Measurements from ENCODE around the gene GGA3.

The GGA3 gene

DNA sequence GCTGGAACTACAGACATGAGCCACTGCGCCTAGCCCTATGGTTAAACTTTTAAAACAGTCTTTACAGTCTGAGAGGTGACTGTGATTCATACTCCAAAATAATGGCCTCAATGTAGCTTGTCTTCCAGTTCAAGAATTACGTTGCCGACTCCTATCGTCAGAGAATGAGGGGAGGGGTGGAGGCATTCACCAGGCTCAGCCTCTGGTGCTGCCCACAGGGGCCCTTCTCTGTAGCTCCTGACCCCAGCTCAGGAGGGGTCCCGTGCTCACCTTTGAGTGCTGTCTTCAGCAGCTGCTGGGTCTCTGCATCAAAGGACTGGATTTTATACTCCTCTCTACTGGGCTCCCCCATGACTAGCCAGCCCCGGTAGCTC lies 8.4 kb upstream of the GGA3 start:
- peak overlapping the region; percentile 99 for H2AFZ ChIP-seq (ENCODE audit: low read length)
- H3K4me1 ChIP-seq (ENCODE audit: low read length), result peaks cover 12% of the 10 kb centered on the region
- peak overlapping the region; percentile 48; the same call in 1 of the 2 replicates for H3K27ac ChIP-seq (ENCODE audit: low read length)
- H3K4me2 ChIP-seq (ENCODE audit: low read depth, low read length), result peak overlapping the region; percentile 99
- no peak for DNase-seq
- no peaks in the 10 kb centered on the region for H3K9me2 ChIP-seq (replicated peaks; ENCODE audit: insufficient read depth, low read length)
- H4K20me1 ChIP-seq (ENCODE audit: insufficient read depth, low read length), result no peaks in the 10 kb centered on the region
- peak overlapping the region; percentile 99 for H3K4me3 ChIP-seq (ENCODE audit: low read length)
- H3K27me3 ChIP-seq (replicated peaks; ENCODE audit: insufficient read depth, low read length), result no peaks in the 10 kb centered on the region
- H3K36me3 ChIP-seq (replicated peaks; ENCODE audit: insufficient read depth, low read length), result no peaks in the 10 kb centered on the region
- H3K9me3 ChIP-seq (replicated peaks; ENCODE audit: insufficient read depth, low read length), result no peaks in the 10 kb centered on the region
- TF ChIP-seq, protein P1, sequence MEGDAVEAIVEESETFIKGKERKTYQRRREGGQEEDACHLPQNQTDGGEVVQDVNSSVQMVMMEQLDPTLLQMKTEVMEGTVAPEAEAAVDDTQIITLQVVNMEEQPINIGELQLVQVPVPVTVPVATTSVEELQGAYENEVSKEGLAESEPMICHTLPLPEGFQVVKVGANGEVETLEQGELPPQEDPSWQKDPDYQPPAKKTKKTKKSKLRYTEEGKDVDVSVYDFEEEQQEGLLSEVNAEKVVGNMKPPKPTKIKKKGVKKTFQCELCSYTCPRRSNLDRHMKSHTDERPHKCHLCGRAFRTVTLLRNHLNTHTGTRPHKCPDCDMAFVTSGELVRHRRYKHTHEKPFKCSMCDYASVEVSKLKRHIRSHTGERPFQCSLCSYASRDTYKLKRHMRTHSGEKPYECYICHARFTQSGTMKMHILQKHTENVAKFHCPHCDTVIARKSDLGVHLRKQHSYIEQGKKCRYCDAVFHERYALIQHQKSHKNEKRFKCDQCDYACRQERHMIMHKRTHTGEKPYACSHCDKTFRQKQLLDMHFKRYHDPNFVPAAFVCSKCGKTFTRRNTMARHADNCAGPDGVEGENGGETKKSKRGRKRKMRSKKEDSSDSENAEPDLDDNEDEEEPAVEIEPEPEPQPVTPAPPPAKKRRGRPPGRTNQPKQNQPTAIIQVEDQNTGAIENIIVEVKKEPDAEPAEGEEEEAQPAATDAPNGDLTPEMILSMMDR (IDR thresholded peaks at IDR 0.05; ENCODE audit: low read length), result no peak
- TF ChIP-seq EZH2 (optimal IDR thresholded peaks at IDR 0.05; ENCODE audit: low read depth, low read length) (no peak), EZH2phosphoT487 (IDR thresholded peaks at IDR 0.05; ENCODE audit: low read length) (no peak)
- H3K9ac ChIP-seq (ENCODE audit: low read length), result peak overlapping the region; percentile 97; the same call in 1 of the 2 replicates
- H3K79me2 ChIP-seq (ENCODE audit: low read length), result peaks cover 11% of the 10 kb centered on the region; the same call in 1 of the 2 replicates
- peaks cover 39% of the 10 kb centered on the region for H3F3A ChIP-seq (ENCODE audit: insufficient read depth, low read length)

DNA sequence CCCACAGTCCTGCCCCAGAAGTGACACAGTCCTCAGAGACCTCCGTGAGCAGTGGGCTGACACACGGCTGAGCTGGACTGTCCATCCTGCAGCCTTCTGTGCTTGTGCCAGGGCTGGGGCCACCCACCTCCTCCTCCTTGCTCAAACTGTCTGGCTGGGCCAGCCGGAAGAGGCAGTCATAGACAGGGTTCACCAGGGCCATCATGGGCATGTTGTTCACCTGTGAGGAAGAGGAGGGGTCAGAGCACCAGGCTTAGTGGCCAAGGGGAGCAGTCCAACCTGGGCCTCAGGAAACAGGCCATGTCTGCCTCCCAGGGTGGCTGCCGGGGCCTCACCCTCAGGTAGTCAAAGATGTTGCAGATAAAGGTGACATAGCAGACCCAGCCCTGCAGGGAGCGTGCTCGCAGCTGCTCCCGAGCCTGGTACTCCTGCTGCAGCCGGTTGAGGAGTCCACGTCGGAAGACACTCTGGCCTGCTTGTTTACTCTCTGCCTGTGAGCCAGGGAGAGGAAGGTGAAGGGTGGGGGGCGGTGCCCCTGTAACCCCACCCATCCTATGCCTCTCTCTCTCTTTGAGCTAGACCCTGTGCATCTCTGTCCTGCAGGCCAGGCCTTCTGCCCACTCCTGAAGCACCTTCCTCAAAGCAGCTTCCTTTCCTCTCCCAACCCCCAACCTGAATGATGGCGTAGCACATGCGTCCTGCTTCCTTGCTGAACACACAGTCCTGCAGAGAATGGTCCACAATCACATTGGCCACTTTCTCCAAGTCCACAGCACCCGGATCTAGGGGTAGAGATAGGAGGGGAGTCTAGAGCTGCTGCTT lies 6.2 kb upstream of the GGA3 start:
- H3K4me2 ChIP-seq (ENCODE audit: low read depth, low read length), result no peak overlapping the region
- H4K20me1 ChIP-seq (ENCODE audit: insufficient read depth, low read length), result no peaks in the 10 kb centered on the region
- no peaks in the 10 kb centered on the region for H3K9me2 ChIP-seq (replicated peaks; ENCODE audit: insufficient read depth, low read length)
- peaks cover 17% of the 10 kb centered on the region for H3K79me2 ChIP-seq (ENCODE audit: low read length)
- H3K9ac ChIP-seq (ENCODE audit: low read length), result no peak overlapping the region
- no peaks in the 10 kb centered on the region for H3K36me3 ChIP-seq (replicated peaks; ENCODE audit: insufficient read depth, low read length)
- no peak overlapping the region for H2AFZ ChIP-seq (ENCODE audit: low read length)
- no peaks in the 10 kb centered on the region for H3K27me3 ChIP-seq (replicated peaks; ENCODE audit: insufficient read depth, low read length)
- H3K9me3 ChIP-seq (replicated peaks; ENCODE audit: insufficient read depth, low read length), result no peaks in the 10 kb centered on the region
- TF ChIP-seq EZH2phosphoT487 (IDR thresholded peaks at IDR 0.05; ENCODE audit: low read length), result no peak
- TF ChIP-seq EZH2 (optimal IDR thresholded peaks at IDR 0.05; ENCODE audit: low read depth, low read length), result no peak
- TF ChIP-seq, protein P1 (IDR thresholded peaks at IDR 0.05; ENCODE audit: low read length), result no peak
- H3K4me3 ChIP-seq (ENCODE audit: low read length), result no peak overlapping the region
- H3K4me1 ChIP-seq (ENCODE audit: low read length), result peaks cover 16% of the 10 kb centered on the region
- no peak overlapping the region for H3K27ac ChIP-seq (ENCODE audit: low read length)
- H3F3A ChIP-seq (ENCODE audit: insufficient read depth, low read length), result peaks cover 26% of the 10 kb centered on the region; the same call in 1 of the 2 replicates
- DNase-seq, result no peak

DNA sequence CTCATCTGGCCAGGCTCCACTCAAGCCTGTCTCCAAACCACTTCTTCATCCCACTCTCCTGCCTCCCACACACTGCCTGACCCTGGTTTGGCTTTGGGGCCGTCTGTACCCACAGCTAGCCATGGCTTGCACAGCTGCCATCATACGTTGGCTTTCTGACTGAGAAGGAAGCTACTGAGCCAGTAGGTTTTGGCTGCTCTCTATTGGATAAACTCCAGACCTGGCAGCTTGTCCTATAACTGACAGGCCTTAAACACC lies 5.7 kb upstream of the GGA3 start:
- H3K4me1 ChIP-seq (ENCODE audit: low read length), result peaks cover 14% of the 10 kb centered on the region
- no peaks in the 10 kb centered on the region for H3K9me2 ChIP-seq (replicated peaks; ENCODE audit: insufficient read depth, low read length)
- TF ChIP-seq EZH2 (optimal IDR thresholded peaks at IDR 0.05; ENCODE audit: low read depth, low read length), result no peak
- TF ChIP-seq EZH2phosphoT487 (IDR thresholded peaks at IDR 0.05; ENCODE audit: low read length), result no peak
- TF ChIP-seq, protein P1 (IDR thresholded peaks at IDR 0.05; ENCODE audit: low read length), result no peak
- H3K79me2 ChIP-seq (ENCODE audit: low read length), result peaks cover 21% of the 10 kb centered on the region
- H3K36me3 ChIP-seq (replicated peaks; ENCODE audit: insufficient read depth, low read length), result no peaks in the 10 kb centered on the region
- no peaks in the 10 kb centered on the region for H4K20me1 ChIP-seq (ENCODE audit: insufficient read depth, low read length)
- H3K9me3 ChIP-seq (replicated peaks; ENCODE audit: insufficient read depth, low read length), result no peaks in the 10 kb centered on the region
- no peaks in the 10 kb centered on the region for H3K27me3 ChIP-seq (replicated peaks; ENCODE audit: insufficient read depth, low read length)
- H3K4me3 ChIP-seq (ENCODE audit: low read length), result no peak overlapping the region
- H3K27ac ChIP-seq (ENCODE audit: low read length), result no peak overlapping the region
- no peak overlapping the region for H3K9ac ChIP-seq (ENCODE audit: low read length)
- H3F3A ChIP-seq (ENCODE audit: insufficient read depth, low read length), result peaks cover 20% of the 10 kb centered on the region; the same call in 1 of the 2 replicates
- no peak overlapping the region for H2AFZ ChIP-seq (ENCODE audit: low read length)
- no peak for DNase-seq
- H3K4me2 ChIP-seq (ENCODE audit: low read depth, low read length), result no peak overlapping the region

Data from MM.1S (cell line).